ENCODE measurements around the gene RIMBP2.

RIMBP2 gene

GRCh38 chr12:130413909-130414308 is 302.2 kb downstream of the RIMBP2 start:
- no peaks in the 10 kb centered on the region for H3K36me3 ChIP-seq (ENCODE audit: control insufficient read depth, insufficient read depth, low read length)

GRCh38 chr12:130412384-130412783 is 303.7 kb downstream of the RIMBP2 start:
- Histone ChIP-seq H3K9ac (ENCODE audit: low read length) (no peak overlapping the region), H3K27me3 (ENCODE audit: control insufficient read depth, insufficient read depth, low read length) (peaks cover 7% of the 10 kb centered on the region; the same call in 1 of the 2 replicates), H3K9me3 (ENCODE audit: control insufficient read depth, insufficient read depth, low read depth, low read length) (no peaks in the 10 kb centered on the region), H3K27ac (ENCODE audit: low read depth, low read length) (no peak overlapping the region), H3K36me3 (ENCODE audit: control insufficient read depth, insufficient read depth, low read length) (no peaks in the 10 kb centered on the region), H3K4me3 (ENCODE audit: low read depth, low read length) (no peak overlapping the region), H3K4me1 (ENCODE audit: control insufficient read depth, insufficient read depth, low read length) (no peaks in the 10 kb centered on the region)

More at GRCh38 chr12:130413909-130414308, 302.2 kb downstream of the RIMBP2 start:
- no peaks in the 10 kb centered on the region for H3K4me1 ChIP-seq (ENCODE audit: control insufficient read depth, insufficient read depth, low read length)
- no peak overlapping the region for H3K4me3 ChIP-seq (ENCODE audit: low read depth, low read length)
- H3K27ac ChIP-seq (ENCODE audit: low read depth, low read length) = no peak overlapping the region
- no peaks in the 10 kb centered on the region for H3K9me3 ChIP-seq (ENCODE audit: control insufficient read depth, insufficient read depth, low read depth, low read length)
- peaks cover 7% of the 10 kb centered on the region; the same call in 1 of the 2 replicates for H3K27me3 ChIP-seq (ENCODE audit: control insufficient read depth, insufficient read depth, low read length)
- no peak overlapping the region for H3K9ac ChIP-seq (ENCODE audit: low read length)

- Histone ChIP-seq H3K9me3 (ENCODE audit: control insufficient read depth, insufficient read depth, low read depth, low read length) (no peaks in the 10 kb centered on the region), H3K4me3 (ENCODE audit: low read depth, low read length) (no peak overlapping the region), H3K4me1 (ENCODE audit: control insufficient read depth, insufficient read depth, low read length) (peaks cover 5% of the 10 kb centered on the region; the same call in 1 of the 2 replicates), H3K27me3 (ENCODE audit: control insufficient read depth, insufficient read depth, low read length) (no peaks in the 10 kb centered on the region), H3K9ac (ENCODE audit: low read length) (no peak overlapping the region), H3K36me3 (ENCODE audit: control insufficient read depth, insufficient read depth, low read length) (no peaks in the 10 kb centered on the region), H3K27ac (ENCODE audit: low read depth, low read length) (no peak overlapping the region)
Observed at GRCh38 chr12:130405332-130405731, 310.8 kb downstream of the RIMBP2 start.

DNA sequence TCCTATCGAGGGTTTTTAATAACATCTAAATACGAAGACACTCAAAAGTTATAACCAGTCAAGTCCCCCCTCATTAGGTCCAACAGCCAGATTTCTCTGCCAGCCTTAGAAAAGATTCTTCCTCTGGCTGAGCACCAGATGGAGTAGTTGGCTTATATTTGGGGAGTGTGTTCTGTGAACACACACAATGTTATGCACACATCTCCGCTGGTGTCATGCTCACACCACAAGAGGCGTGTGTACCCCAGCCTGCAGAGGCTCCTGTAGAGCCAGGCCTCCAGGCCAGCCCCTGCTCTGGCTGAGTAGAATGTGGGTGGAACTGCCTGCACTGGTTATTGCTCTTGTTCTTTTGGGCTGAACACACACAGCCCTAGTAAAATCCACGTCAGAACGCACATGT is 314.4 kb downstream of the RIMBP2 start:
- Histone ChIP-seq H3K27ac (ENCODE audit: low read depth, low read length) (no peak overlapping the region), H3K4me3 (ENCODE audit: low read depth, low read length) (no peak overlapping the region), H3K4me1 (ENCODE audit: control insufficient read depth, insufficient read depth, low read length) (peaks cover 5% of the 10 kb centered on the region; the same call in 1 of the 2 replicates), H3K9ac (ENCODE audit: low read length) (no peak overlapping the region), H3K9me3 (ENCODE audit: control insufficient read depth, insufficient read depth, low read depth, low read length) (0 out of 2 replicates have a peak, but pooled peaks cover 2% of the 10 kb centered on the region), H3K27me3 (ENCODE audit: control insufficient read depth, insufficient read depth, low read length) (no peaks in the 10 kb centered on the region), H3K36me3 (ENCODE audit: control insufficient read depth, insufficient read depth, low read length) (no peaks in the 10 kb centered on the region)

DNA sequence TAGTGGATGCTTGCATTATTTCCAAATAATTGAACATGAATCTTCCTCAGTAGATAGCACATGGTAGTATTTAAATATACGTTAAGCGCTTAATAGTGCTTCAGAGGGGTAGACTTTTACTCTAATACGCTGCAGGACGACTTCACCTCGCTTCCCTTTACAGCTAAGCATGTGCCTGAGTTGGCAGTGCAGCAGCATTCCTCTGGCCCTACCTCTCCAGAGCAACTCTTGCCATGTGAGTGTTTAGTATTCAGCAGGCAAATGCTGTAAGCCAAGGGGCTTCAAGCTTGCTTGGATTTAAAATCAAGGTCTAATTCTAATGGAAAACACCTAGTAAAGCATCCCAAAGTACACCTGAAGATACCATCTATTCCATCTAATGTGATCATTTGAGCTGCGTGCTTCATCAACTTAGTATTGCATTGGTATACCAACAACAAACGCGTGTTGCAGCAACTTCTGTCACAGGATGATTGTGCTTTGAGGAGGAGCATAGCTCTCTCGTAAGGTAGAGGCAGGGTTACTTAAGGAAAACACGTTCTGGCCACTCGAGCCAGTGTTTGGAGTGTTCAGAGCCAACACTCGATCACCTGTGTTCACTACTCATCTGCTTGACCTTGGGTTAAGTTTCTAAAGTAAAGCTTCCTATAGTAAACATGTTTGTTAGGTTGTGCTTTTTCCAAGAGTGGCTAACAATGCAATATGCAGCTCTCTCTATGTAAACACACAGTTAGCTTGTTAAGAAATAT is 317.8 kb downstream of the RIMBP2 start:
- Histone ChIP-seq H3K4me1 (ENCODE audit: control insufficient read depth, insufficient read depth, low read length) (no peaks in the 10 kb centered on the region), H3K27ac (ENCODE audit: low read depth, low read length) (no peak overlapping the region), H3K9ac (ENCODE audit: low read length) (no peak overlapping the region), H3K9me3 (ENCODE audit: control insufficient read depth, insufficient read depth, low read depth, low read length) (peaks cover 4% of the 10 kb centered on the region; the same call in 1 of the 2 replicates), H3K36me3 (ENCODE audit: control insufficient read depth, insufficient read depth, low read length) (no peaks in the 10 kb centered on the region), H3K4me3 (ENCODE audit: low read depth, low read length) (no peak overlapping the region), H3K27me3 (ENCODE audit: control insufficient read depth, insufficient read depth, low read length) (no peaks in the 10 kb centered on the region)

DNA sequence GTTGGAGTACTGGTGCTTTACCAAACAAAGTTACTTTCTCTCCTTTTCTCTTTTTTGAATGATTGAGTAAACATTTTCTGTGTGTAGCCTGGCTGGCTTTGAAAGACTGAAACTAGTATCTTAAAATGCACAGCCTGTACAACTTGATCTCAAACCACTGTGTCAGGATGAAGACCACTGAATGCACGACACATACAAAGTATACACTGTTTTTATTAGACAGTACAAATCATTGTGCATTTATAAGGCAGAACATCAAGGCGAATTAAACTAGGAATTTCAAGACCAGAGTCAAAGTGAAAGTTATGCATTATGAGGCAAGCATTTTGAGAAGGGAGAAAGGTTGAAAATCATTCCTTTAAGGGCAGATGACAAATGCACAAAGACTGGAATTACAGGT is 319.4 kb downstream of the RIMBP2 start:
- H3K9me3 ChIP-seq (ENCODE audit: control insufficient read depth, insufficient read depth, low read depth, low read length) = peaks cover 6% of the 10 kb centered on the region; the same call in 1 of the 2 replicates
- no peaks in the 10 kb centered on the region for H3K4me1 ChIP-seq (ENCODE audit: control insufficient read depth, insufficient read depth, low read length)
- H3K4me3 ChIP-seq (ENCODE audit: low read depth, low read length) = no peak overlapping the region
- H3K9ac ChIP-seq (ENCODE audit: low read length) = no peak overlapping the region
- no peaks in the 10 kb centered on the region for H3K36me3 ChIP-seq (ENCODE audit: control insufficient read depth, insufficient read depth, low read length)
- H3K27me3 ChIP-seq (ENCODE audit: control insufficient read depth, insufficient read depth, low read length) = no peaks in the 10 kb centered on the region
- no peak overlapping the region for H3K27ac ChIP-seq (ENCODE audit: low read depth, low read length)

DNA sequence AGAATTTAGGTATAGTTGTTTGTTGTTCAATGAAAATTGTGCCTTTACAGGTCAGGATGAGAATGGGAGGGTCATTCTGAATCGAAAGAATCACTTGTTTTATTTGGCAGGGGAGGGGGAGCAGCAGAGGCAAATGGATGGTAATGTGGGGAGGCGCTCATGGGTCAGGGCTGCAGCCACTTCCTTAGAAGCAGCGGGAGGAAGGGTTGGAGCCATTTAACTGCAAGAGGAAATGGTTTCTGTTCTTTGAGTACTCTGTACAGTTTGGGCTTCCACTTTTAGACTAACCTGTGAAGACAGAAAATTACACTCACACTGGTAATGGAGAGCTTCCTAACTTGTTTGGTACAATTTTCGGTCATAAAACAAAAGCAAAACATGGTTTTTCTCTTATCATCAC is 321.2 kb downstream of the RIMBP2 start:
- Histone ChIP-seq H3K27me3 (ENCODE audit: control insufficient read depth, insufficient read depth, low read length) (peaks cover 3% of the 10 kb centered on the region; the same call in 1 of the 2 replicates), H3K36me3 (ENCODE audit: control insufficient read depth, insufficient read depth, low read length) (no peaks in the 10 kb centered on the region), H3K9ac (ENCODE audit: low read length) (no peak overlapping the region), H3K27ac (ENCODE audit: low read depth, low read length) (no peak overlapping the region), H3K4me1 (ENCODE audit: control insufficient read depth, insufficient read depth, low read length) (no peaks in the 10 kb centered on the region), H3K4me3 (ENCODE audit: low read depth, low read length) (no peak overlapping the region), H3K9me3 (ENCODE audit: control insufficient read depth, insufficient read depth, low read depth, low read length) (peaks cover 6% of the 10 kb centered on the region; the same call in 1 of the 2 replicates)

- H3K9ac ChIP-seq (ENCODE audit: low read length) = no peak overlapping the region
- H3K9me3 ChIP-seq (ENCODE audit: control insufficient read depth, insufficient read depth, low read depth, low read length) = peaks cover 3% of the 10 kb centered on the region; the same call in 1 of the 2 replicates
- no peaks in the 10 kb centered on the region for H3K36me3 ChIP-seq (ENCODE audit: control insufficient read depth, insufficient read depth, low read length)
- H3K4me3 ChIP-seq (ENCODE audit: low read depth, low read length) = no peak overlapping the region
- no peak overlapping the region for H3K27ac ChIP-seq (ENCODE audit: low read depth, low read length)
- H3K27me3 ChIP-seq (ENCODE audit: control insufficient read depth, insufficient read depth, low read length) = peaks cover 3% of the 10 kb centered on the region; the same call in 1 of the 2 replicates
- H3K4me1 ChIP-seq (ENCODE audit: control insufficient read depth, insufficient read depth, low read length) = no peaks in the 10 kb centered on the region
Observed at GRCh38 chr12:130391186-130391585, 324.9 kb downstream of the RIMBP2 start.

DNA sequence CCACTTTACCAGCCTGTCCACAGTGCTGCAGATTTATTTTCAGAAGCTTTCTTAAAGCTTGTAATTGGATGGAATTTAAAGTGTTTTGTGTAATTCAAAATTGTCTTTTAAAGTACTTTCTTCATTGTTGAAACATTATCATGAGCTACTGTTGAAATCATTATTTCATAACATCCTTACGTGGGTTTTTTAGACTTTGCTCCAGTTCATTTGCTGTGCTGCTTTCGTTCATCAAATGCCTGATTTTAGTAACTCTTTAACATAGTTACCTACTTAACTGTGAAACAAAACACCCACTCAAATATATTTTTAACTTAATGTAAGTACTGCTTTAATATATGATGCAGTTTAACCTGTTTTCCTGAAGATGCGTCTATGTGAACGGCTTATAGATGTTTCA is 330.9 kb downstream of the RIMBP2 start:
- H3K9me3 ChIP-seq (ENCODE audit: control insufficient read depth, insufficient read depth, low read depth, low read length) = no peaks in the 10 kb centered on the region
- no peaks in the 10 kb centered on the region for H3K4me1 ChIP-seq (ENCODE audit: control insufficient read depth, insufficient read depth, low read length)
- H3K9ac ChIP-seq (ENCODE audit: low read length) = no peak overlapping the region
- H3K36me3 ChIP-seq (ENCODE audit: control insufficient read depth, insufficient read depth, low read length) = no peaks in the 10 kb centered on the region
- peaks cover 6% of the 10 kb centered on the region; the same call in 1 of the 2 replicates for H3K27me3 ChIP-seq (ENCODE audit: control insufficient read depth, insufficient read depth, low read length)
- no peak overlapping the region for H3K27ac ChIP-seq (ENCODE audit: low read depth, low read length)
- no peak overlapping the region for H3K4me3 ChIP-seq (ENCODE audit: low read depth, low read length)

DNA sequence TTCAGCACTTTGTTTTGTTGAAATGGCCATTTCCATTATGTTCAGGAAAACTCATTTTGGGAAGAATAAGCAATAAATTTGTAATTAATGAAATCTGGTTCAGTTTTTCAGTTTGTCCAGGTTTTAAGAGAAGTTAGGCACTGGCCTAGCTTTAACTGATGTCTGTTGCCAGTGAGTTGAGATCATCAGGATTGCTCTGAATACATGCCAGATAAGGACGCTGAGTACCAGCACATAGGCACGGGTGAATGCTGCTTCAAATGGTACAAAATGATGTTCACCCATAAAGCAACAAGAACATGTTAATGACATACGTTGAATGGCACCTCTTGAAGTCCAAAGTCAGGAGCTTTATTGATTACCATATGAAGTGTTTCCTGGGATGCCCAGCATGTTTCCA is 331.9 kb downstream of the RIMBP2 start:
- H3K4me1 ChIP-seq (ENCODE audit: control insufficient read depth, insufficient read depth, low read length) = no peaks in the 10 kb centered on the region
- H3K27ac ChIP-seq (ENCODE audit: low read depth, low read length) = no peak overlapping the region
- no peak overlapping the region for H3K4me3 ChIP-seq (ENCODE audit: low read depth, low read length)
- H3K9ac ChIP-seq (ENCODE audit: low read length) = no peak overlapping the region
- no peaks in the 10 kb centered on the region for H3K9me3 ChIP-seq (ENCODE audit: control insufficient read depth, insufficient read depth, low read depth, low read length)
- H3K27me3 ChIP-seq (ENCODE audit: control insufficient read depth, insufficient read depth, low read length) = peaks cover 6% of the 10 kb centered on the region; the same call in 1 of the 2 replicates
- H3K36me3 ChIP-seq (ENCODE audit: control insufficient read depth, insufficient read depth, low read length) = no peaks in the 10 kb centered on the region

DNA sequence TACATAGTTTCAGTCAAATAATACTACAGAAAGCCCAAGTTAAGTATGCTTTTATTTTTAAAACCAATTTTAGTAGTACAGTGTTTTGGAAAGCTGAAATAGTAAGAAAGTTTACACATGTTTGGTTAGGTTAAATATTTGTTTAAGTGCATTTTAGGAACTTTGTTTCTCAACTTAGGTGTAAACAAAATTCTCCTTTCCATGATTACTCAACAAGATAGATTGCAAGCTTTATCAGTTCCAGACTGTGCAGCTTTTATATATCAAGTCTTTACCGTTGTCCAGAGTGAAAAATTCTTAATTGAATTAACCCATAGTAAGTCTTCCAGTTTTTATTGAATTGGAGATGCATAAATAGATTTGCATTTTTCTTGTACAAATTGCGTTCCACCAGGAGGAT is 333.3 kb downstream of the RIMBP2 start:
- Histone ChIP-seq H3K27ac (ENCODE audit: low read depth, low read length) (no peak overlapping the region), H3K9ac (ENCODE audit: low read length) (no peak overlapping the region), H3K27me3 (ENCODE audit: control insufficient read depth, insufficient read depth, low read length) (peaks cover 6% of the 10 kb centered on the region; the same call in 1 of the 2 replicates), H3K9me3 (ENCODE audit: control insufficient read depth, insufficient read depth, low read depth, low read length) (no peaks in the 10 kb centered on the region), H3K4me3 (ENCODE audit: low read depth, low read length) (no peak overlapping the region), H3K36me3 (ENCODE audit: control insufficient read depth, insufficient read depth, low read length) (no peaks in the 10 kb centered on the region), H3K4me1 (ENCODE audit: control insufficient read depth, insufficient read depth, low read length) (no peaks in the 10 kb centered on the region)

Measured in HUES6 (cell line).